ENCODE data around the gene WFDC8. TPM values are rescaled to one million over a fixed set of nuclear protein-coding genes. Genes with fewer than 3 reads are reported as not detected.
"Not testable (repeated sequence)": the region's sequence is repeated elsewhere in the genome, so short reads cannot be mapped to it uniquely, and the experiment has no call there.

WFDC8 gene
- total RNA-seq, 4 donors from 2014 or later = 0.78 to 1.3 TPM; not detected in 2

DNA sequence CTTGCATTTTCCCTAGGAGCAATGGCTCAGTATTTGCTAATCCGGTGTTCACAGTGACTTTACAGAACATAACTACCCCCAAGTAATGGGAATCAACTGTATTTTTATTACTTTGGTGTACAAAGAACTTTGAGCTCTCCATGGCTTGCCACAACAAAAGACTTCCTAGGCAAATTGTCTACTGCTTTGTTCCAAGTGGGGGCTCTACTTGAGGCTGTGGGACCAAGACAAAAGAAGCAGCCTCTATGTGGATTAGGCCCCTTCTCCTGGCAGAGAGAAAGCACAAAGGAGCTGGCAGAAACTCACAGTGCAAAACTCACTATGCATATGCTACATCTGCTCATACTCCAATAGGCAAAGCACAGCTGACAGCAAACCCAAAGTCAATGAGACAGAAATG is 853 bp downstream of the WFDC8 start:
- Histone ChIP-seq H3K27me3 (no peaks in the 10 kb centered on the region), H3K4me1 (peaks cover 13 to 21% of the 10 kb centered on the region in 2 donors), H3K27ac (no peak overlapping the region), H3K36me3 (no peaks in the 10 kb centered on the region), H3K9me3 (no peaks in the 10 kb centered on the region), H3K4me3 (replicated peaks in 1 of 3) (no peak overlapping the region)
- intact Hi-C loops (cut with DNase I) = no loop called here
- WGBS, 2 donors = 84 to 89% methylated on average over 1 of the region's 1 CpG
- TF ChIP-seq, protein P1, sequence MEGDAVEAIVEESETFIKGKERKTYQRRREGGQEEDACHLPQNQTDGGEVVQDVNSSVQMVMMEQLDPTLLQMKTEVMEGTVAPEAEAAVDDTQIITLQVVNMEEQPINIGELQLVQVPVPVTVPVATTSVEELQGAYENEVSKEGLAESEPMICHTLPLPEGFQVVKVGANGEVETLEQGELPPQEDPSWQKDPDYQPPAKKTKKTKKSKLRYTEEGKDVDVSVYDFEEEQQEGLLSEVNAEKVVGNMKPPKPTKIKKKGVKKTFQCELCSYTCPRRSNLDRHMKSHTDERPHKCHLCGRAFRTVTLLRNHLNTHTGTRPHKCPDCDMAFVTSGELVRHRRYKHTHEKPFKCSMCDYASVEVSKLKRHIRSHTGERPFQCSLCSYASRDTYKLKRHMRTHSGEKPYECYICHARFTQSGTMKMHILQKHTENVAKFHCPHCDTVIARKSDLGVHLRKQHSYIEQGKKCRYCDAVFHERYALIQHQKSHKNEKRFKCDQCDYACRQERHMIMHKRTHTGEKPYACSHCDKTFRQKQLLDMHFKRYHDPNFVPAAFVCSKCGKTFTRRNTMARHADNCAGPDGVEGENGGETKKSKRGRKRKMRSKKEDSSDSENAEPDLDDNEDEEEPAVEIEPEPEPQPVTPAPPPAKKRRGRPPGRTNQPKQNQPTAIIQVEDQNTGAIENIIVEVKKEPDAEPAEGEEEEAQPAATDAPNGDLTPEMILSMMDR (IDR thresholded peaks at IDR 0.05) = no peak
- TF ChIP-seq POLR2A (IDR thresholded peaks at IDR 0.05) = no peak
- no peak for DNase-seq

DNA sequence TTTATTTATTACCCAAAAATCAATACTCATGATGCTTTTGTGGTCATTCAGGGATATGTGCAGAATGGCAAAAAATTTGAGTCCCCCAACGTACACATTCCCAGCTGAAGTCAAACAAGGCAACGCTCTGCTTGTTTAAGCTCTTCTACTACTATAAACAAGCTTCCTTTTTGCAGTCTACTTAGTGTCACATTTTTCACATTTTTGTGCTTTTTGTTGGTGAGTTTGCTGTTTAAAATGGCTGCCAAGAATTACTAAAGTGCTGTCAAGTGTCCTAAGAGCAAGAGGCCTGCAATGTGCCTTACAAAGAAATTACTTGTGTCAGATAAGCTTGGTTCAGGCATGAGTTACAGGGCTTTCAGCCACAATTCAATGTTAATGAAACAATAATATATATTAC is 2.1 kb downstream of the WFDC8 start:
- no peaks in the 10 kb centered on the region for H3K36me3 ChIP-seq
- intact Hi-C loops (cut with DNase I) = no loop called here
- DNase-seq = peak; percentile 22 to 23
- TF ChIP-seq, protein P1 (IDR thresholded peaks at IDR 0.05) = peak in 1 of 6 experiments; percentile 23
- no peak for TF ChIP-seq POLR2A (IDR thresholded peaks at IDR 0.05)
- H3K4me3 ChIP-seq (replicated peaks in 1 of 3) = no peak overlapping the region
- H3K4me1 ChIP-seq = peaks cover 13 to 21% of the 10 kb centered on the region in 2 donors
- no peaks in the 10 kb centered on the region for H3K27me3 ChIP-seq
- no peaks in the 10 kb centered on the region for H3K9me3 ChIP-seq
- peak overlapping the region; percentile 64 to 71 (median 64) for H3K27ac ChIP-seq
- 8 to 13% methylated on average over 2 of the region's 2 CpGs for WGBS, 2 donors

DNA sequence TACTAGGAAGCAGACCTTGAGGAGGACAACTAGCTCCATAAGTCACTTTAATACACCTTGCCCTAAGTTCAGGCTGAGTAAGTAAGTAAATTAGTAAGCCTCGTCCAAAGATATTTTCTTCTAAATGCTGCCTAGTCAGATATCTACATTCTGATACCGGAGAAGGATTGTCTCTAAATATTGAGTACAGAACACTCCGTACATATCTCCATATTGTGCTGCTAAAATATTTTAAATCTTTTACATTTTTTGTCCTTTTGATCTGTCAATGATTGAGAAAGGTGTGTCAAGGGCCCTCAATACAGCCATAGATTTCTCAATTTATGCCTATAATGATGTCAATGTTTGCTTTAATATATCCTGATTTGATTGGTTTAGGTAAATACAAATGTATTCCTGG is 3.2 kb downstream of the WFDC8 start:
- intact Hi-C loops (cut with DNase I) = no loop called here
- DNase-seq = no peak
- 93 to 97% methylated on average over 3 of the region's 3 CpGs for WGBS, 2 donors
- TF ChIP-seq, protein P1 (IDR thresholded peaks at IDR 0.05) = no peak
- TF ChIP-seq POLR2A (IDR thresholded peaks at IDR 0.05) = no peak
- no peak overlapping the region for H3K27ac ChIP-seq
- no peak overlapping the region for H3K4me3 ChIP-seq (replicated peaks in 1 of 3)
- no peaks in the 10 kb centered on the region for H3K27me3 ChIP-seq
- no peaks in the 10 kb centered on the region for H3K9me3 ChIP-seq
- no peaks in the 10 kb centered on the region for H3K36me3 ChIP-seq
- peaks cover 13 to 21% of the 10 kb centered on the region in 2 donors for H3K4me1 ChIP-seq

DNA sequence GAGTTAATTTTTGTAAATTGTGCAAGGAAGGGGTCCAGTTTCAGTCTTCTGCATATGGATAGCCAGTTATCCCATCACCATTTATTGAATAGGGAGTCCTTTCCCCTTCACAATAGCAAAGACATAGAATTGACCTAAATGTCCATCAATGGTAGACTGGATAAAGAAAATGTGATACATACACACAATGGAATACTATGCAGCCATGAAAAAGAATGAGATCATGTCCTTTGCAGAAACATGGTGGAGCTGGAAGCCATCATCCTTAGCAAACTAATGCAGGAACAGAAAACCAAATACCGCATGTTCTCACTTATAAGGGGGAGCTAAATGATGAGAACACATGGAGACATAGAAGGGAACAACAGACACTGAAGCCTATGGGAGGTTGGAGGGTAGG is 9.4 kb downstream of the WFDC8 start:
- H3K36me3 ChIP-seq; DNase-seq; H3K9me3 ChIP-seq; H3K4me1 ChIP-seq; H3K27ac ChIP-seq; H3K27me3 ChIP-seq; intact Hi-C loops (cut with DNase I); H3K4me3 ChIP-seq (replicated peaks in 1 of 3): not testable (repeated sequence)
- WGBS, 2 donors = 79 to 84% methylated on average over 1 of the region's 1 CpG

DNA sequence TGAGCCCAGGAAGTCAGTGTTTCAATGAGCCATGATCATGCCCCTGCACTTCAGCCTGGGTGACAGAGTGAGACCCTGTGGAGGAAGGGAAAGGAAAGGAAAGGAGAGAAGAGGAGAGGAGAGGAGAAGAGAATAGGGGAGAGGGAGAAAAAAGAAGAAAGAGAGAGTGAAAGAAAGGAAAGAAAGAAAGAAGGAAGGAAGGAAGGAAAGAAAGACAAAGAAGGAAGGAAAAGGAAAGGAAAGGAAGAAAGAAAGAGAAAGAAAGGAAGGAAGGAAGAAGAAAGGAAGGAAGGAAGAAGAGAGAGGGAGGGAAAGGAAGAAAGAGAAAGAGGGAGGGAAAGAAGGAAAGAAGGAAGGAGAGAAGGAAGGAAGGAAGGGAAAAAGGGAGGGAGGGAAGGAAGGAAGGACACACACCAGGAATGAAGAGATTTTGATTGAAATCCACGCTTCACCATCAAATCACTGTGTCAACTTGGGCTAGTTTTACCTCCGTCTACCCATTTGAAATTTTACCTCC is 14.3 kb downstream of the WFDC8 start:
- H3K27me3 ChIP-seq = no peaks in the 10 kb centered on the region
- intact Hi-C loops (cut with DNase I) = no loop called here
- no peaks in the 10 kb centered on the region for H3K9me3 ChIP-seq
- H3K4me3 ChIP-seq (replicated peaks in 1 of 3) = no peak overlapping the region
- H3K4me1 ChIP-seq = peaks cover 3 to 5% of the 10 kb centered on the region in 2 donors
- H3K36me3 ChIP-seq = no peaks in the 10 kb centered on the region
- TF ChIP-seq, protein P1 (IDR thresholded peaks at IDR 0.05) = no peak
- no peak for TF ChIP-seq POLR2A (IDR thresholded peaks at IDR 0.05)
- DNase-seq = no peak
- 90% methylated on average over 2 of the region's 2 CpGs for WGBS, 2 donors
- H3K27ac ChIP-seq = no peak overlapping the region

DNA sequence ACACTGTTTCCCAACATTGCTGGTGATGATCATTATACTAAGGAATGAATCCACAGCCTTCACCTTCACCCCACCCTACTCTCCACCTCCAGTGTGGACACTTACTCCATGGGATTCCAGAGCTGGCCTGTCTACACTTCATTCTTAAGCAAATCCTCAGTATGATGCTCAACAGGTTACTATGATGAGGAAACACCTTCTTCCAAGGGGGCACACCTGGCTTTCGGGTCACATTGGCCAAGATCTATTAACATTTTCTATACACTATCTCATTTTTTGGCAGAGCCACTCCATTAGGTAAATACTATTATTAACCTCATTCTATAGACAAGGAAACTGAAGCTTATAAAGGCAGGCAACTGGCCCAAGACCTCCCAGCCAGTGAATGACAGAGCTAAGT is 23.9 kb downstream of the WFDC8 start:
- TF ChIP-seq POLR2A (IDR thresholded peaks at IDR 0.05) = no peak
- TF ChIP-seq, protein P1 (IDR thresholded peaks at IDR 0.05) = no peak
- 88 to 95% methylated on average over 1 of the region's 1 CpG for WGBS, 2 donors
- Histone ChIP-seq H3K9me3 (no peaks in the 10 kb centered on the region), H3K4me3 (replicated peaks in 1 of 3) (no peak overlapping the region), H3K36me3 (no peaks in the 10 kb centered on the region), H3K4me1 (no peaks in the 10 kb centered on the region), H3K27me3 (no peaks in the 10 kb centered on the region), H3K27ac (no peak overlapping the region)
- intact Hi-C loops (cut with DNase I) = no loop called here
- DNase-seq = no peak

Measured in thyroid gland (tissue), 4 donors.